Fibroblast of lung (primary cell): ENCODE results near the gene WAPL.

Experiments used
- EZH2 ChIP-seq: IDR thresholded peaks from 2 replicates; pipeline ENCODE4 v1.5.1; 2012; ENCODE audit warnings: low read length, control low read depth, mild to moderate bottlenecking; ENCODE audit errors: missing control alignments
- TF ChIP-seq, protein P1 (sequence below), 2 donors: IDR thresholded peaks in 1 of 2; conservative IDR thresholded peaks in 1 of 2; 1 replicate in 1 of 2; 2 replicates in 1 of 2; pipeline ENCODE4 v1.5.1; 2011 to 2012; ENCODE audit warnings: low read length in 2 of 2, control low read depth in 1 of 2, inconsistent platforms in 1 of 2, low read depth in 1 of 2, mild to moderate bottlenecking in 1 of 2

DNA sequence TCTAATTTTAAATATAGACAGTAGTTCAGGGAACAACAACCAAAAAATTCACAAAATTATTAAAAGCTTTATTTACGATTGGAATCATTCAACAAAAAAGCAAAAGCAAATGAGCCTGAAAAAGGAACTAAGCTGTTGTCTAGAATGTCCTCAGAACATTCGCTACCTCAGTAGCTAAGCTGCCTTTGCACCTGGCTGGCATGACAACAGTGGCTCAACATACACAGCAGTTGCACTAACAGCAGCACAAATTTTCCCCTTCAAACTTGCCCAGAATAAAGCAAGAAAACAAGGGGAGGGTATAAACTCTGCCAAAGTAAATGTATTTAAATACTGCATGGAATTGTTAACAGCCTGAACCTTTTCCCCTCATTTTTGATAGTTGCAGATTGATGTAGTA is 84.6 kb downstream of the WAPL start:
- TF ChIP-seq, protein P1, sequence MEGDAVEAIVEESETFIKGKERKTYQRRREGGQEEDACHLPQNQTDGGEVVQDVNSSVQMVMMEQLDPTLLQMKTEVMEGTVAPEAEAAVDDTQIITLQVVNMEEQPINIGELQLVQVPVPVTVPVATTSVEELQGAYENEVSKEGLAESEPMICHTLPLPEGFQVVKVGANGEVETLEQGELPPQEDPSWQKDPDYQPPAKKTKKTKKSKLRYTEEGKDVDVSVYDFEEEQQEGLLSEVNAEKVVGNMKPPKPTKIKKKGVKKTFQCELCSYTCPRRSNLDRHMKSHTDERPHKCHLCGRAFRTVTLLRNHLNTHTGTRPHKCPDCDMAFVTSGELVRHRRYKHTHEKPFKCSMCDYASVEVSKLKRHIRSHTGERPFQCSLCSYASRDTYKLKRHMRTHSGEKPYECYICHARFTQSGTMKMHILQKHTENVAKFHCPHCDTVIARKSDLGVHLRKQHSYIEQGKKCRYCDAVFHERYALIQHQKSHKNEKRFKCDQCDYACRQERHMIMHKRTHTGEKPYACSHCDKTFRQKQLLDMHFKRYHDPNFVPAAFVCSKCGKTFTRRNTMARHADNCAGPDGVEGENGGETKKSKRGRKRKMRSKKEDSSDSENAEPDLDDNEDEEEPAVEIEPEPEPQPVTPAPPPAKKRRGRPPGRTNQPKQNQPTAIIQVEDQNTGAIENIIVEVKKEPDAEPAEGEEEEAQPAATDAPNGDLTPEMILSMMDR (conservative IDR thresholded peaks at IDR 0.05 in 1 of 2, IDR thresholded peaks at IDR 0.05 in 1 of 2; ENCODE audit: low read depth in 1 of 2, low read length in 2 of 2): no peak
- no peak for TF ChIP-seq EZH2
